Panc1 (cell line): ENCODE results near the gene C1QTNF9B.

Experiments
- CTCF ChIP-seq: fragments of 450-650 bp; IDR thresholded peaks from 2 replicates; pipeline ENCODE4 v1.5.1; 2017; ENCODE audit warnings: mild to moderate bottlenecking
- POLR2AphosphoS5 ChIP-seq: IDR thresholded peaks from 2 replicates; pipeline ENCODE4 v1.6.1; 2012; ENCODE audit warnings: mild to moderate bottlenecking, low read depth, low read length, moderate library complexity

GRCh38 chr13:23915308-23915707, 18.0 kb upstream of the C1QTNF9B start:
- no peak for TF ChIP-seq POLR2AphosphoS5
- TF ChIP-seq CTCF: no peak
